ENCODE measurements around the gene NRXN3.

DNA sequence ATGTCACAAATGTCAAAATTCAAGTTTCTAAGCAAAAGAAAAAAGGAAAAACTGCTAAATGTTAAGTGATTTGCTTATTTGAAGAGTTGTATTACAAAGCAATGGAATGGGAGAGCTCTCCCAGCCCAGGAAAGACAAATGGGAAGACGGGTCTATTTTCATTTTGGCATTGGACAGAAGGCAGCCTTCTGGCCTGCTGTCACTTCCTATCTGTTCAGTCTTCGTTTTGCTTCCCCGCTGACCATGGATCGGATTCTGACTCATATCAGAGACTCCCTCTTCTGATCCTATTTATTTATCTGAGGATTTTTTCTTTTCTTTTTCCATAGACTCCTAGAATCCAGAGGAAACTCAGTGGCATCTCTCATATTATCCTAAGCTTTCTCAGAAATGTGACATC lies 1406.3 kb downstream of the NRXN3 start:
- TF ChIP-seq, protein P1, sequence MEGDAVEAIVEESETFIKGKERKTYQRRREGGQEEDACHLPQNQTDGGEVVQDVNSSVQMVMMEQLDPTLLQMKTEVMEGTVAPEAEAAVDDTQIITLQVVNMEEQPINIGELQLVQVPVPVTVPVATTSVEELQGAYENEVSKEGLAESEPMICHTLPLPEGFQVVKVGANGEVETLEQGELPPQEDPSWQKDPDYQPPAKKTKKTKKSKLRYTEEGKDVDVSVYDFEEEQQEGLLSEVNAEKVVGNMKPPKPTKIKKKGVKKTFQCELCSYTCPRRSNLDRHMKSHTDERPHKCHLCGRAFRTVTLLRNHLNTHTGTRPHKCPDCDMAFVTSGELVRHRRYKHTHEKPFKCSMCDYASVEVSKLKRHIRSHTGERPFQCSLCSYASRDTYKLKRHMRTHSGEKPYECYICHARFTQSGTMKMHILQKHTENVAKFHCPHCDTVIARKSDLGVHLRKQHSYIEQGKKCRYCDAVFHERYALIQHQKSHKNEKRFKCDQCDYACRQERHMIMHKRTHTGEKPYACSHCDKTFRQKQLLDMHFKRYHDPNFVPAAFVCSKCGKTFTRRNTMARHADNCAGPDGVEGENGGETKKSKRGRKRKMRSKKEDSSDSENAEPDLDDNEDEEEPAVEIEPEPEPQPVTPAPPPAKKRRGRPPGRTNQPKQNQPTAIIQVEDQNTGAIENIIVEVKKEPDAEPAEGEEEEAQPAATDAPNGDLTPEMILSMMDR (IDR thresholded peaks at IDR 0.05; ENCODE audit: poor library complexity) = no peak
- no peak for TF ChIP-seq EZH2phosphoT487 (IDR thresholded peaks at IDR 0.05; ENCODE audit: low read depth, severe bottlenecking, unreplicated experiment)
